HepG2 (cell line): Measurements from ENCODE around the gene SERTAD1. TPM values are rescaled to one million over a fixed set of nuclear protein-coding genes. Genes with fewer than 3 reads are reported as not detected.

Experiments used
- ATAD3A ChIP-seq: sonication (generic); formaldehyde crosslinking; IDR thresholded peaks from 2 replicates; pipeline ENCODE4 v1.4.0; 2020; ENCODE audit warnings: missing genetic modification reagents
- BCLAF1 ChIP-seq: fragments of 450-650 bp; IDR thresholded peaks from 2 replicates; pipeline ENCODE4 v1.6.1; 2017; ENCODE audit warnings: mild to moderate bottlenecking
- HOXA9 ChIP-seq: sonication (generic); formaldehyde crosslinking; IDR thresholded peaks from 2 replicates; pipeline ENCODE4 v1.8.1; 2022; ENCODE audit warnings: missing genetic modification reagents, mild to moderate bottlenecking, moderate library complexity, borderline replicate concordance
- MAX ChIP-seq: IDR thresholded peaks from 2 replicates; pipeline ENCODE4 v1.6.1; 2012; ENCODE audit warnings: inconsistent platforms
- NBN ChIP-seq: fragments of 450-650 bp; conservative IDR thresholded peaks from 2 replicates; pipeline ENCODE4 v1.6.1; 2017
- NCOA1 ChIP-seq: sonication (generic); formaldehyde crosslinking; IDR thresholded peaks from 2 replicates; pipeline ENCODE4 v1.9.0; 2021; ENCODE audit warnings: missing genetic modification reagents
- NFE2L2 ChIP-seq: fragments of 150-350 bp; IDR thresholded peaks from 2 replicates; pipeline ENCODE4 v1.6.1; 2014; ENCODE audit warnings: low read length
- SALL1 ChIP-seq: sonication (generic); formaldehyde crosslinking; IDR thresholded peaks from 2 replicates; pipeline ENCODE4 v1.8.0; 2022; ENCODE audit warnings: mild to moderate bottlenecking, missing genetic modification reagents
- SATB2 ChIP-seq: sonication (generic); formaldehyde crosslinking; IDR thresholded peaks from 2 replicates; pipeline ENCODE4 v1.5.0; 2020; ENCODE audit warnings: missing genetic modification reagents
- SMAD9 ChIP-seq: sonication (generic); formaldehyde crosslinking; IDR thresholded peaks from 2 replicates; pipeline ENCODE4 v1.5.1; 2020; ENCODE audit warnings: mild to moderate bottlenecking, missing genetic modification reagents
- SRSF1 ChIP-seq: fragments of 200-400 bp; formaldehyde crosslinking; optimal IDR thresholded peaks from 2 replicates; pipeline ENCODE3; 2017; ENCODE audit warnings: mild to moderate bottlenecking, low read depth, low read length, moderate library complexity
- ZNF543 ChIP-seq: sonication (generic); formaldehyde crosslinking; IDR thresholded peaks from 2 replicates; pipeline ENCODE4 v1.4.0; 2020; ENCODE audit warnings: mild to moderate bottlenecking, missing genetic modification reagents
- ZNF549 ChIP-seq: sonication (generic); formaldehyde crosslinking; IDR thresholded peaks from 2 replicates; pipeline ENCODE4 v1.5.0; 2020; ENCODE audit warnings: missing genetic modification reagents
- ZNF550 ChIP-seq: sonication (generic); formaldehyde crosslinking; IDR thresholded peaks from 2 replicates; pipeline ENCODE4 v1.4.0; 2020; ENCODE audit warnings: mild to moderate bottlenecking, missing genetic modification reagents, borderline replicate concordance
- polyA plus RNA-seq, 8 experiments: library from polyadenylated mRNA; depleted of rRNA in 3 of 8; stranded (reverse) in 7 of 8; unstranded in 1 of 8; fragments of >200 nt; fragmentation: Illumina TruSeq in 4 of 8; extraction: Trizol in 4 of 8; gene quantifications; 2 replicates each; pipeline versions ENCODE4 v1.2.1 to v1.2.3, GENCODE V29; 2011 to 2016; ENCODE audit warnings: low read depth in 4 of 8, missing spikeins in 1 of 8, mixed read lengths in 1 of 8; ENCODE audit not compliant: insufficient read depth in 1 of 8
- total RNA-seq, 5 experiments: library from RNA; depleted of rRNA; stranded (reverse); fragments of >200 nt; fragmentation: Illumina TruSeq; extraction: Trizol; gene quantifications; 2 replicates each; pipeline ENCODE4 v1.2.3, GENCODE V29; 2016; ENCODE audit warnings: low read depth in 1 of 5
- TF ChIP-seq, protein P1 (sequence below): sonication (generic); formaldehyde crosslinking; IDR thresholded peaks from 2 replicates; pipeline ENCODE4 v1.4.0; 2020; ENCODE audit warnings: missing genetic modification reagents, borderline replicate concordance
- TF ChIP-seq, protein P2 (sequence below): sonication (generic); formaldehyde crosslinking; IDR thresholded peaks from 2 replicates; pipeline ENCODE4 v1.4.0; 2020; ENCODE audit warnings: missing genetic modification reagents
- TF ChIP-seq, protein P3 (sequence below): sonication (generic); formaldehyde crosslinking; IDR thresholded peaks from 2 replicates; pipeline ENCODE4 v1.5.0; 2020; ENCODE audit warnings: missing genetic modification reagents
- TF ChIP-seq, protein P4 (sequence below): IDR thresholded peaks from 2 replicates; pipeline ENCODE4 v1.6.1; 2016; ENCODE audit warnings: low read depth, borderline replicate concordance

The SERTAD1 gene
- total and polyA plus RNA-seq, 2 of the 13 experiments (the other 11 are each of a cell fraction or from before 2014, with no cell fraction given), result 4.3 to 4.5 TPM

- TF ChIP-seq ATAD3A (CRISPR knock-in tag), result no peak
- peak; percentile 6; the same call in 1 of the 2 replicates for TF ChIP-seq SALL1 (CRISPR knock-in tag)
- no peak for TF ChIP-seq BCLAF1
- no peak for TF ChIP-seq ZNF550
- no peak for TF ChIP-seq SMAD9 (CRISPR knock-in tag)
- TF ChIP-seq, protein P1, sequence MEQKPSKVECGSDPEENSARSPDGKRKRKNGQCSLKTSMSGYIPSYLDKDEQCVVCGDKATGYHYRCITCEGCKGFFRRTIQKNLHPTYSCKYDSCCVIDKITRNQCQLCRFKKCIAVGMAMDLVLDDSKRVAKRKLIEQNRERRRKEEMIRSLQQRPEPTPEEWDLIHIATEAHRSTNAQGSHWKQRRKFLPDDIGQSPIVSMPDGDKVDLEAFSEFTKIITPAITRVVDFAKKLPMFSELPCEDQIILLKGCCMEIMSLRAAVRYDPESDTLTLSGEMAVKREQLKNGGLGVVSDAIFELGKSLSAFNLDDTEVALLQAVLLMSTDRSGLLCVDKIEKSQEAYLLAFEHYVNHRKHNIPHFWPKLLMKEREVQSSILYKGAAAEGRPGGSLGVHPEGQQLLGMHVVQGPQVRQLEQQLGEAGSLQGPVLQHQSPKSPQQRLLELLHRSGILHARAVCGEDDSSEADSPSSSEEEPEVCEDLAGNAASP, result no peak
- TF ChIP-seq, protein P2, sequence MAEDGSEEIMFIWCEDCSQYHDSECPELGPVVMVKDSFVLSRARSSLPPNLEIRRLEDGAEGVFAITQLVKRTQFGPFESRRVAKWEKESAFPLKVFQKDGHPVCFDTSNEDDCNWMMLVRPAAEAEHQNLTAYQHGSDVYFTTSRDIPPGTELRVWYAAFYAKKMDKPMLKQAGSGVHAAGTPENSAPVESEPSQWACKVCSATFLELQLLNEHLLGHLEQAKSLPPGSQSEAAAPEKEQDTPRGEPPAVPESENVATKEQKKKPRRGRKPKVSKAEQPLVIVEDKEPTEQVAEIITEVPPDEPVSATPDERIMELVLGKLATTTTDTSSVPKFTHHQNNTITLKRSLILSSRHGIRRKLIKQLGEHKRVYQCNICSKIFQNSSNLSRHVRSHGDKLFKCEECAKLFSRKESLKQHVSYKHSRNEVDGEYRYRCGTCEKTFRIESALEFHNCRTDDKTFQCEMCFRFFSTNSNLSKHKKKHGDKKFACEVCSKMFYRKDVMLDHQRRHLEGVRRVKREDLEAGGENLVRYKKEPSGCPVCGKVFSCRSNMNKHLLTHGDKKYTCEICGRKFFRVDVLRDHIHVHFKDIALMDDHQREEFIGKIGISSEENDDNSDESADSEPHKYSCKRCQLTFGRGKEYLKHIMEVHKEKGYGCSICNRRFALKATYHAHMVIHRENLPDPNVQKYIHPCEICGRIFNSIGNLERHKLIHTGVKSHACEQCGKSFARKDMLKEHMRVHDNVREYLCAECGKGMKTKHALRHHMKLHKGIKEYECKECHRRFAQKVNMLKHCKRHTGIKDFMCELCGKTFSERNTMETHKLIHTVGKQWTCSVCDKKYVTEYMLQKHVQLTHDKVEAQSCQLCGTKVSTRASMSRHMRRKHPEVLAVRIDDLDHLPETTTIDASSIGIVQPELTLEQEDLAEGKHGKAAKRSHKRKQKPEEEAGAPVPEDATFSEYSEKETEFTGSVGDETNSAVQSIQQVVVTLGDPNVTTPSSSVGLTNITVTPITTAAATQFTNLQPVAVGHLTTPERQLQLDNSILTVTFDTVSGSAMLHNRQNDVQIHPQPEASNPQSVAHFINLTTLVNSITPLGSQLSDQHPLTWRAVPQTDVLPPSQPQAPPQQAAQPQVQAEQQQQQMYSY (CRISPR knock-in tag), result no peak
- no peak for TF ChIP-seq SRSF1
- TF ChIP-seq NFE2L2, result peak; percentile 78; the same call in 1 of the 2 replicates
- no peak for TF ChIP-seq ZNF549 (CRISPR knock-in tag)
- TF ChIP-seq, protein P3, sequence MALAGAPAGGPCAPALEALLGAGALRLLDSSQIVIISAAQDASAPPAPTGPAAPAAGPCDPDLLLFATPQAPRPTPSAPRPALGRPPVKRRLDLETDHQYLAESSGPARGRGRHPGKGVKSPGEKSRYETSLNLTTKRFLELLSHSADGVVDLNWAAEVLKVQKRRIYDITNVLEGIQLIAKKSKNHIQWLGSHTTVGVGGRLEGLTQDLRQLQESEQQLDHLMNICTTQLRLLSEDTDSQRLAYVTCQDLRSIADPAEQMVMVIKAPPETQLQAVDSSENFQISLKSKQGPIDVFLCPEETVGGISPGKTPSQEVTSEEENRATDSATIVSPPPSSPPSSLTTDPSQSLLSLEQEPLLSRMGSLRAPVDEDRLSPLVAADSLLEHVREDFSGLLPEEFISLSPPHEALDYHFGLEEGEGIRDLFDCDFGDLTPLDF (CRISPR knock-in tag), result no peak
- TF ChIP-seq, protein P4, sequence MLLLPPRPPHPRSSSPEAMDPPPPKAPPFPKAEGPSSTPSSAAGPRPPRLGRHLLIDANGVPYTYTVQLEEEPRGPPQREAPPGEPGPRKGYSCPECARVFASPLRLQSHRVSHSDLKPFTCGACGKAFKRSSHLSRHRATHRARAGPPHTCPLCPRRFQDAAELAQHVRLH, result peak; percentile 38; the same call in 1 of the 2 replicates
- no peak for TF ChIP-seq MAX
- no peak for TF ChIP-seq ZNF543 (CRISPR knock-in tag)
- no peak for TF ChIP-seq NCOA1 (CRISPR knock-in tag)
- no peak for TF ChIP-seq SATB2
- no peak for TF ChIP-seq NBN
- no peak for TF ChIP-seq HOXA9 (CRISPR knock-in tag)
These were observed 38.5 kb upstream of the SERTAD1 start (continued) for GRCh38 chr19:40464059-40465024.
